ENCODE data around the gene RANGAP1.

Gene RANGAP1, protein sequence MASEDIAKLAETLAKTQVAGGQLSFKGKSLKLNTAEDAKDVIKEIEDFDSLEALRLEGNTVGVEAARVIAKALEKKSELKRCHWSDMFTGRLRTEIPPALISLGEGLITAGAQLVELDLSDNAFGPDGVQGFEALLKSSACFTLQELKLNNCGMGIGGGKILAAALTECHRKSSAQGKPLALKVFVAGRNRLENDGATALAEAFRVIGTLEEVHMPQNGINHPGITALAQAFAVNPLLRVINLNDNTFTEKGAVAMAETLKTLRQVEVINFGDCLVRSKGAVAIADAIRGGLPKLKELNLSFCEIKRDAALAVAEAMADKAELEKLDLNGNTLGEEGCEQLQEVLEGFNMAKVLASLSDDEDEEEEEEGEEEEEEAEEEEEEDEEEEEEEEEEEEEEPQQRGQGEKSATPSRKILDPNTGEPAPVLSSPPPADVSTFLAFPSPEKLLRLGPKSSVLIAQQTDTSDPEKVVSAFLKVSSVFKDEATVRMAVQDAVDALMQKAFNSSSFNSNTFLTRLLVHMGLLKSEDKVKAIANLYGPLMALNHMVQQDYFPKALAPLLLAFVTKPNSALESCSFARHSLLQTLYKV

DNA sequence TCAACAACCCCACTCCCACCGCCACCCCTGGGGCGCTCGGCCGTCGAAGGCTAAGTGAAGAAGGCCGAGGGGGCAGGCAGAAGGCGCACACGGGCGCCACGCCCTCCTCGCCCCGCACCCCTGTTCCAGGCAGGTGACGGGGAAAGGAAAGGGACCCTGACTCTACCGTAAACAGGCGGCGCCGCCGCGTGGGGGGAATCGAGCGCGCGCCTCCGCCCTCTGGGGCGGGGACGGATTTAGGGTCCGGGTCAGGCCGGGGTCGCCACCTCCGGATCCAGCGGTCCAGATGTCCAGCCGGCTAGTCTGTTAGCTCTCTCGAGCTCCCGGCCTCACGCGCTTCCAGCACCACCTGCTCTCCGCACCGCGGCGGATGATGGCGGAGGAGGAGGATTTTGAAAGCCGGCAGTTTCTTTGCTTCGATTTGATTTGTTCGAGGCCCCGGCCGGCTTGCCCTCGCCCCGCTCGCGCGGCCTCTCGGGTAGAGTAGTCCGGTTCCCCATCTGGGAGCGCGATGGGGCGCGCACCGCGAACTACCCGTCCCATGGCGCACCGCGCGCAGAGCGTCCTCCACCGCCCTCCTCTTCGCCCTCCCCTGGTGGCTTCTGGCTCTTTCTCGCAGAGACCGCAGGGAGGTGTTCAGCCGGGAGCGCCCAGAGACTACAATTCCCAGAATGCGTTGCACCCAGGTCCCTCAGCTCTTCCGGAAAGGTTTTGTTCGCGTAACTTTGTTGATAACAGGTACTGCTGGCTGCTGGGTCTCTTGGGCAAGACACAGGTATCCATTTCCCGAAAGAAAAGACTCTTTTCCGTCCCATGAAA, at the start of gene RANGAP1:
TSS of gene RANGAP1 (minus strand) at position 368 of the 819 bp plus-strand sequence. CDS start 5,143 bp downstream, outside the sequence.
- DNase-seq (ENCODE audit: low read depth in 2 of 3, low spot score in 1 of 3), result peak; percentile 94 to 98 (median 96)

DNA sequence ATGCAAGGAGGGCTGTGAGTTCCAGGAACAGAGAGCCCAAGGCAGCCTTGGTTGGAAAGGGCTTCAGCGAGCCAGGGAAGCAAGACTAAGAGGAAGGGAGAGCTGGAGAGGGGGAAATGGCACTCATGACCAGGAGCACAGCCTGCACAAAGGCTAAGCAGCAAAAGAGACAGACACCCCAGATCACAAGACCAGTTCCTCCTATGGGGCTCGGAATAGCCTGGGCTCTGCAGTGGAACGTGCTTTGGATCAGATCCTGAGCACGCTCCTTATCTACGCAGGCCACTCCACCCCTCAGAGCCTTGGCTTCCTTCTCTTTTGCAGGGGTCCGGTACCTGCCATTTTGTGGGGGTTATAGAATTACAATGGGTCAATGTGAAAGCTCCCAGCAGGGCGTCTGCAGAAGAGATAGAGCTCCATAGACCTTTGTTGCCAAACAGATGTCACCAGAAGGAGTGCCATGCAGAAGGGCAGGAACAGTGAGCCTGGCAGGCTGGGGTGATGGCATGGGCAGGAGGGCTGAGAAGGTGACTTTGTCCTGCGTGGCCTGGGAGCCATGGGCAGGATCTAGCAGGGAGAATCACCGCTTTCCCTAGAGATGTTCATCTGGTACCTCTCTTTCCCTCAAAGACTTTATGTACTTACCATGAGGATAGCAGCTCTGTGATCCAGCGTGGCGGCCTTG, 49.1 kb upstream of the RANGAP1 start:
- DNase-seq (ENCODE audit: low read depth in 2 of 3, low spot score in 1 of 3), result no peak

DNA sequence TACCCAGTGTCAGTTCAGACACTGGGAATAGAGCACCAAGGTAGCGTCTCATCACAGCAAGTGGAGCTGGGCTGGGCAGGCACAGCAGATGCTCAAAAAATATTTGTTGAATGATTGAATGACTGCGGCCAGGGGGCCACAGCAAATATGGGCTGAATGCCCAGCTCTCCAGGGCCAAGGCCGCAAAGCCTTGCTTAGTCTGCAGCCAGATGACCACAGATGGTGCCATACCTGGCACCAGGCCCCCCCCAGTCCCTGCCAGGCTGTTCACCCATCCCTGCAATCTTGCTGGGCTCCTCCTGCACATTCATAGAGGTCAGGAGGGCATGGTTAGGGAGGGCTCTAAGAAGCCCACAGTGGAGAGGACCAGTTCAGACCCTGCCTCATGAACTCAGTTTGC, 48.2 kb upstream of the RANGAP1 start:
- DNase-seq (ENCODE audit: low read depth in 2 of 3, low spot score in 1 of 3), result no peak

DNA sequence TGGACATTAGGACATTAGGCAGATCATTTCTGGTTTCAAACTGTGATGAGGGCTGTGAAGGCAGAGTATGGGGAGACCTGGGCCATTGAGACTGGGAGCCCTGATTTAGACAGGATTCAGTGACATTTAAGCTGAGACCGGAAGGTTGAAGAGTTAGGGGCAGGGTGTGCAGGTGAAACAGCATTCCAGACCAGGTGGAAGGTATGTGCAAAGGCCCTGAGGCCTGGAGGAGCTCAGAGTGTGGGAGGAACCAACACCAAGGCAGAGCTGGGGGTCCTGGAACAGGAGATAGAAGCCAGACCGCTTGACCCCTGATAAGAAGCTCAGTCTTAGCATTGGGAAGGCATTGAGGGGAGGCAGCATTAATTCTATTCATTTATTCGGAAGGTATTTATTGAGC, 47.8 kb upstream of the RANGAP1 start:
- DNase-seq (ENCODE audit: low read depth in 2 of 3, low spot score in 1 of 3), result no peak

DNA sequence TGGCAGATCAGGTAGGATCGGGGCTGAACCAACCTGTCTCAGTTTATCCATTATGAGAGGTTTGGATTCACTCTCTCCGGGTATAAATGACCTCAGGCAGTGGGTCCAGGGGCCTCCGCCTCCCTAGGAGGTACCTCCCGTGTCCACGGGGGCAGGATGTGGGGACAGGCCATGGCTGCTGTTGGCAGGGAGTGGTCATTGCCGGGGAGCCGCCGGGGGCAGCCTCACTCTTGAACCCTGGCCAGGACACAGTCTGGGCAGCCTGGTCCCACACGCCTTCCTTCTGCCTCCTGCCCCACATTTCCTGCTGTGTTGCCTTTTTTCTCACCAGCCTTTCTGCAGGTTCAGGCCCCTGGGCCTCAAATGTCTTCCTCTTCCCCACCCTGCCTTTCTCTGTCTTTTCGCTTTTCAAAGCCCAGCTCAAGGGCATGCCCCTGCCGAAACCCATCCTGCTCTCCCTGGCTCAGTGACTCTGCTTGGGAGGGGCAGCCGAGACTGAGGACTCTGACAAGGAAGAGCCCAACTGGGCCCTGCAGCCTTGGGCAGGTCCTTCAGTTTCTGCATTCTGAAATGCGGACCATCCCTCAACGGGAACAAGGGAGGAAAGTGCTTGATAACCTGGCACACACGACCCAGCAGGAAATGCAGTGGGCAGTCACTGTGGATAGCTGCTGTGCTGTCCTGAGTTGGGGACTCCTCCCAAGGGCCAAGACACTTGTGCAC, 46.4 kb upstream of the RANGAP1 start:
- no peak for DNase-seq (ENCODE audit: low read depth in 2 of 3, low spot score in 1 of 3)

DNA sequence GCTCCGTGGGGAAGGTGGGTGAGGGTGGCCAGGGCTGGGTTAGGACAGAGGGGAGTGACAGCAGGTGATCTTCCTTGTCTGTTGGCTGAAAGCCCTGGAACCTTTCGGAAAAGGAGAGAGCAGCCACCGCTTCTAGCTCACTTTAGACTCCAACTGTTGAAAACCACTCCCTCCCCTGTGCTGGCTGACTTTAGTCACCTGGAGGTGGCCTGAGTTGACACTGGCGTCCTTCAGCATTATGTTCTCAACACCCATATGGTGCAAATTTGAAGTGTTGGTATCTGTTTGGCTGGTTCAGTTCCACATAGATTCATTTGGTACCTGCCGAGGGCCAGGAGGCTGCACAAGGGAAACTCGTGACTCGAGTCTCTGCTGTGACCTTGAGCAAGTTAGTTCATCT, 44.2 kb upstream of the RANGAP1 start:
- DNase-seq (ENCODE audit: low read depth in 2 of 3, low spot score in 1 of 3), result no peak

DNA sequence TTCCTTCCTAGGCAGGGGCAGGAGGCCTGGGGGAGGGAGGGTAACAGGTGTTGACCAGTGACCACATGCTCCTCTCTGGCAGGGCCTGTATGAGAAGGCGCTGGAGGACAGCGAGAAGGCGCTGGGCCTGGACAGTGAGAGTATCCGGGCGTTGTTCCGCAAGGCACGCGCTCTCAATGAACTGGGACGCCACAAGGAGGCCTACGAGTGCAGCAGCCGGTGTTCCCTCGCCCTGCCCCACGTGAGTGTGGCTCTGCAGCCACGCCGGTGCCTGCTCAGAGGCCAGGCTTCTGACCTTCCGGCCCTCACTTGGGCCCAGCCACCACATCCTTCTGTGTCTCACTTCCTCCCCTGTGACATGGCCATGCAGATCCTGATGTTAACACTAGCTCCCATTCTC, 41.1 kb upstream of the RANGAP1 start:
- DNase-seq (ENCODE audit: low read depth in 2 of 3, low spot score in 1 of 3), result no peak

DNA sequence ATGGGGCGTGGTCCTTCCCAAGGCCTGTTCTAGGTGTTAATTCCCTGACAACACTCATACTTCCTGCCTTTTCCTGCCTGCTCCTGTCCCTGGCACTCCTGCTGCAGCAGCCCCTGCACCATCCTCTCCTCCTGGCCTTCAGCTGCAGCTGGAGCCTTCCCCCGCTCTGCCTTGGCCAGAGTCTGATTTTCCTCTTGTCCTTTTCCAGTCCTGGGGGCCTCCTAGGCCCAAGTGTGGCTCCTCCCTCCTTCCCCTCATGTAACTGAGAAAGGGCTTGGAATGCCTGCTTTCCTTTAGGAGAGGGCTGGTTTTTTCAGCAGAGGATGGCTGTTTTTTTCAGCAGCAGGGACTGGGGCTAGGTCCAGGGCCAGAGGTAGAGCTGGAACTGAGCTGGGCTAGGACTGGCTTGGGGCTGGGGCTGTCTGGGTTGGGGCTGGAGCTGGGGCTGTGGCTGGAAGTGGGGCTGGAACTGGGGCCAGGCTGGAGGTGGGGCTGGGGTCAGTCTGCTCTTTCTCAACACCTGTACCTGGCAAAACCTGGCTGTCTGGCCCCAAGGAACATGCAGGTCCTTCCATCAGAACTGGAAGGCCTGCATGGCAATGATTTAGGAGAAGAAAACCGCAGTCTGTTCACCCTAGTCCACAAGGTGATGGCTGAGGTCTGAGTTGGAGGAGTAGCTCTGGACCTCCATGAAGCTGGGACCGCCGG, 39.0 kb upstream of the RANGAP1 start:
- DNase-seq (ENCODE audit: low read depth in 2 of 3, low spot score in 1 of 3), result no peak

DNA sequence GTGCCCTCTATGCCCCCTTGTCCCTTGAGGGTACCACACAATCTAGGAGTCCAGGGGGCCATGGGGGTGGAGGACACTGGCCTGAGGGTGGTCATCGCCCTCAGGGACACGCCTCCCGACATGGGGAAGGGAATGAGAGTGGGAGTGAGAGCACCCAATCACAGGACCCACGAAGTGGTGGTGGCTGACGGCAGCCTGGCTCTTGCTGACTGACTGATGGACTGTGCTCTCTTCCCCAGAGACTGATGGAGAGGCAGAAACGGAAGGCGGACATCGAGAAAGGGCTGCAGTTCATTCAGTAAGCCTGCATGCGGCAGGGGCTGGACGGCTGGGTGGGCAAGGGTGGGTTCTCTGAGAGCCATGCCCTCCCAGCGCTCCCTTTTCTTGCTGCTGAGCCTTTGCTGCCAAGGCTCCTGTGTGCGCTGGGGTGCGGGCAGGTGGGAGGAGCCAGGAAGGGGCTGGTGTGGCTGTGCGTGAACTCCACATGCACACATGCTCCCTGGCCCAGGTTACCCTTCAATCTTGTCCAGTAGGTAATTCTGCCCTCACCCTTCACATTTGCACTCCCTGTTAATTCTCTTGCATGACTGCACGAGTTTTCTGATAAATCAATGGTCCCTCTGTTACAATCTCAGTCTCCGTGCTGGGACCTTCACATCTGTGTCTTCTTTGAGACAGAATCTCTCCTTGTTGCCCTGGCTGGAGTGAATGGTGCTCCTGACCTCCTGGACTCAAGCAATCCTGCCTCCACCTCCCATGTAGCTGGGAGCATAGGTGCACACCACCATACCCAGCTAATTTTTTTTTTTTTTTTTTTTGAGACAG, 34.6 kb upstream of the RANGAP1 start:
- DNase-seq (ENCODE audit: low read depth in 2 of 3, low spot score in 1 of 3), result no peak

DNA sequence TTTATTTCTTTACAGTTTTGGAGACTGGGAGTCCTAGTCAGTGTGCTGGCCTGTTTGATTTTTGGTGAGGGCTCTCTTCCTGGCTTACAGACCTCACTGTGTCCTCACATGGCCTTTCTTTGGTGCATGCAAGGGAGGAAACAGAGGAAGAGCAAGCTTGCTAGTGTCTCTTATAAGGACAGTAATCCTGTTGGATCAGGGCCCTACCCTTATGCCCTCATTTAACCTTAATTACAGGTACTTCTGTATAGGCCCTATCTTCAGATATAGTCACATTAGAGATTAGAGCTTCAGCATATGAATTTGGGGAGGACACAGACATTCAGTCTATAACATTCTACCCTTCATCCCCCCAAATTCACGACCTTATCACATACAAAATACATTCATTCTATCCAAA, 29.6 kb upstream of the RANGAP1 start:
- DNase-seq (ENCODE audit: low read depth in 2 of 3, low spot score in 1 of 3), result no peak

DNA sequence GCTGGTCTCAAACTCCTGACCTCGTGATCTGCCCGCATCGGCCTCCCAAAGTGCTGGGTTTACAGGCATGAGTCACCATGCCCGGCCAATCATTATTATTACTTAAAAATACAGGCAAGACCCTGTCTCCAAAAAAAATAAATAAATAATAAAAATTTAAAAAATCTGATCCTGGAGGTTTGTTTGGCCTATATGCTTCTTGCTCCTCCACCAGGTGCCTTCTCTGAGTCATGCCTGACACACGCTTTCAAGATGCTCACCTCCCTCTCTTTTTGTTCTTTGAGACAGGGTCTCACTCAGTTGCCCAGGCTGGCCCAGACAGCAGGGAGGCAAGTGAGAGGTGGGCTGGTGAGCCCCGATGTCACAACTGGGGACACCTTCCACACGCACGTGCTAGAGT, 28.8 kb upstream of the RANGAP1 start:
- no peak for DNase-seq (ENCODE audit: low read depth in 2 of 3, low spot score in 1 of 3)

DNA sequence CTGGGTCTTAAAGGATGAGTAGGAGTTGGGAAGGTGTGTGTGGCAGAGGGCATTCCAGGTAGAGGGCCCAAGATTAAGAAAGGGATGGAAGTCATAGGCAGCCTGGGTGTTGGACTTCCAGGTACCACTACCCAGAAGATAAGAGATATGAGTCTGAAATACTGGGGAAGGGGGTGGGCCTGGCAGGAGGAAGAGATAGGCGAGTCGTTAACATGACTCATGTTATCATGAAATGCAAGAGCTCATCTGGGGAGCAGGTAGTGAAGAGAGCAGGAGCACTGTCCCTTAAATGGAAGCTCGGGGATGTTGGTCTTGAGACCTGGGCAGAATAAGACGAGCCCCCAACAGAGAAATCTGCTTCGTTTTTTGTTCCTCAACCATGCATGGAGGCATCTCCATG, 25.5 kb upstream of the RANGAP1 start:
- DNase-seq (ENCODE audit: low read depth in 2 of 3, low spot score in 1 of 3), result no peak

DNA sequence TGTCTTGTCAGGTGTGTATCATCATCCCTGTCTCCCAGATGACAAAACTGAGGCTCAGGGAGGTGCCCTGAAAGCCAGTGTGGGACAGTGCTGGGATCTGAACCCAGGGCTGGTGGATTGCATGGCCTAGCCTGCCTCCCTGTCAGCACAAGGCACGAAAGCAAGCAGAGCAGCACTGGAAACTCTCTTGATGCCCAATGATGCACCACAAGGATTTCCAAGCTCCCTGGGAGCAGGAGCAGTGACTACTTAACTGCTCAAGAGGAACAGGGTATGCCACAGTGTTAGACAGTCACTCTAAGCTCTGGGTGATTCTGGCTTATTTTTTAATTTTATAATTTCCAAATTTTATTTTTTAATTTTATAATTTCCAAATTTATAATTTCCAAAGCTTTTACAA, 24.3 kb upstream of the RANGAP1 start:
- DNase-seq (ENCODE audit: low read depth in 2 of 3, low spot score in 1 of 3), result no peak

DNA sequence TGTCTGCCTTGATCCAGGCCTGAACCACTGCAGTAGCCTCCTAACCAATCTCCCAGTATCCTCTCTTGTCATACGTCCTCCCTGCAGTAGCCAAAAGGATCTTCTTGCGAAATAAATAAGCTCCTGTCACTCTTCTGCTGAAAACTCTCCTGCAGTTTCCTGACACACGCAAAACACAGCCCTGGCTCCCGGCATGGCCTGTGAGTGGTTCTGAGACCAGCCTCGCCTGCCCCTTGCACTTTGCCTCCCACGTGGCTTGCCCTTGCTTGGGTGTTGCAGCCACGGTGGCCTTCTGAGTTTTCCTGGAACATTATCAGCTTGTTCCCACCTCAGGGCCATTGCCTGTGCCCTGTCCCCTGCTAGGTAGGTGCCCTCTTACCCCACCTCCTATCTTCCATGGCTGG, 22.6 kb upstream of the RANGAP1 start:
- no peak for DNase-seq (ENCODE audit: low read depth in 2 of 3, low spot score in 1 of 3)

DNA sequence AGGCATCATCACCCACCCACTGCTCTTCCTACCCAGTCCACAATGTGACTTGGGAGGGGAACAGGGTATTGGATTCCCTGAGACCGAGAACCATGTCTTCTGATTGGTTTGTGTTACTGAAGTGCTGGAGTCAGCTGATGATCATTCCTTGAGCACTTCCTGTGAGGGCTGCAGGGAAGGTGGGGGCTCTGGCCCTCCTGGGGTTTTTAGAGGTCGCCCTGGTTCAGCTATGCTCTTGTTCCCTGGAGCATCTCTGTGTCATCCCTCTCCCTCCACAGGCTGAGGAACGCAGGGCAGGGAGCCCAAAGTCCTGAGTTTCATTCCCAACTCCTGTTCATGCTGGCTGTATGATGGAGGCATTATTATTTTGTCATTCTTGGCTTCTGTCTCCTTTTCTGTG, 22.1 kb upstream of the RANGAP1 start:
- no peak for DNase-seq (ENCODE audit: low read depth in 2 of 3, low spot score in 1 of 3)

DNA sequence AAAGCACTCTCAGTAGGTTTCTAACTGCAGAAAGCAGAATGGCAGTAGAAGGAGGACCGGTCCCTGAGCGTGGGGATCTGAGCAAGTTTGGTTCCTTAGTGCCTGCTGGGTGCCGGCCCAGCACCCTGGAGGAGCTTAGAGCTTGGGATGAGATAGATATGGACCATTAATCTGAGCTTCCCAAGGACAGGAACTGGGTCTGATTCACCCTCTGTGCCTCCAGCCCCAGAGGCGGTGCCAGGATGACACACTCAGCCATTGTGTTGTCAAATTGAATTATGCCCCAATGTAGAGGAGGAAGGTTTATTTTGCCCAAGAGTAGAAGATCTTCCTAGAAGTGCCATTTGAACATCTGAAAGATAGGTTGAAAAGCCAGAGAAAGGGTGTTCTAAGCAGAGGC, 19.7 kb upstream of the RANGAP1 start:
- no peak for DNase-seq (ENCODE audit: low read depth in 2 of 3, low spot score in 1 of 3)

DNA sequence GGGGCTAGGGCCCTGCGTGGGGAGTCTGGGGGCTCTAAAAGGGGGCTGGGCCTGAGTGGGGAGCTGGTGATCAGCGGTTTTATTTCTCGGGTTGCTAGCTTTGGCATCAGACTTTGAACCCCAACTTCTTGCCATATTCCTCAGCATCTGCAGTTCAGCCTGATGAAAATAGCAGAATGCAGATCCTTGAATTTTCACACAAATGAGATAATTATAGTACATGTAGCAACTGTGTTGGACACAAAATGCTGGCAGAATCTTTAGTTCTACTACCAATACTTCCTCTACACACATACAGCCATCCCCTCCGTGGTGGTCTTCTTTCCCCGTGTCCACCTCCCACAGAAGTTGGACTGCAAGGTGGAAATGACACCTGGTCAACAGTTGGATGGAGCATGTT, 16.8 kb upstream of the RANGAP1 start:
- DNase-seq (ENCODE audit: low read depth in 2 of 3, low spot score in 1 of 3), result no peak

DNA sequence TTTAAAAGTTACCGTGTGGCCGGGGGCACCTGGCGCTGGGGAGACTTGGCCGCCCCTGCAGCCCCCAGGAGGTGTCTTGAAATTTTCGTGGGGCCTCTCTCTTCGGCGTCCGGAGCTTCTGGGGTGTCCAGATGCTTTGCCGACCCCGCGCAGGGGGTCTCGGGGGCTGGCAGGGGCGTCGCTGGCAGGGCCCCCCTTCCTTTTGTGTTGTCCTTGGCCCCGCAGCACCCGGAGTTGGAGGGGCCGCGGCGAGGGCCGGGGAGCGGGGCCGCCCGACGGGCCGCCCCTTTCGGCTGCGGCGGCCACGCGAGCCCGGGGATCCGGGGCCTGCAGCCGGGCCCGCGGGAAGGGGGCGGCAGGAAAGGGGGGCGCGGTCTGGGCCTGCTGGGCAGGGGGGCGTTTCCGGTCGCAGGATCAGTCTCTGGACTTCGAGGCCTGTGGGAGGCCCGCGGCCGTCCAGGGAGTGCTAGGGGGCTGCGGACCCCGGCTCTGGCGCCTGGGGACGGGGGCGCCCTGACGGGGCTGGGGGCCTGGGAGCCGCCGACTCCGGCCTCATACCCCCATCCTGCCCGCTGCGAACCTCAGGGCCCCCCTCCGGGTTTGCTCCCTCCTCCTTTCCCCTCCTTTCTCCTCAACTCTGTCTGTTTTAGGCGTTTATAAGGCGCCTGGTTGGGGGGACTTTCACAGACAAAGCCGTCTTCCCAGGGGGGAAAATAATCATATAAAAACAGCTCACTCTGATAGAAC, 16.2 kb upstream of the RANGAP1 start:
- no peak for DNase-seq (ENCODE audit: low read depth in 2 of 3, low spot score in 1 of 3)

Data from stimulated activated CD4-positive, alpha-beta T cell treated with anti-CD3 and anti-CD28 coated beads, Interleukin-12 subunit alpha, Interleukin-12 subunit beta, amount 100 ng/mL, for 48 hours (primary cell).